ENCODE measurements around the gene FOXP2. TPM values are rescaled to one million over a fixed set of nuclear protein-coding genes. Genes with fewer than 3 reads are reported as not detected.

Gene FOXP2
- total RNA-seq, 1 donor from 2014 or later: not detected

GRCh38 chr7:114708646-114709045 is 294.0 kb downstream of the FOXP2 start:
- intact Hi-C loops (cut with micrococcal nuclease): no loop called here

GRCh38 chr7:114710499-114710898 is 295.9 kb downstream of the FOXP2 start:
- intact Hi-C loops (cut with micrococcal nuclease): no loop called here

DNA sequence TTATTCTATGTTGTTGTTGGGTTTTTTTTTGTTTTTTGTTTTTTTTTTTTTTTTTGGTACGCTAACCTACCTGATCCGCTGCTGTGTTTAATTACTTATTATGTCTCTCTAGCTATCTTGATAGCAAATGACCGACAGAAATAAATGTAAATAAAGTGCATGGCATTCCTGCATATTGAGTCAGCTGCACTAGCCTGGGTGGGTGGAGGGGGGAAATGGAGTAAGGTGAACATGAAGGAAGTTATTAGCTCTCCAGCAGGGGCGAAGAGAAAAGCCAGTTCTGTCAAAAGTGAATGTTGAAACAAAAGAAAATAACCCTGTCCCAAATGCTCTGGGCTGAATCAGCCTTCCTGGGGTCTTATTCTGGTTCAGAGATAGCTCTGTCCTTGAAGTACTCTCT is 296.6 kb downstream of the FOXP2 start:
- intact Hi-C loops (cut with micrococcal nuclease): no loop called here

DNA sequence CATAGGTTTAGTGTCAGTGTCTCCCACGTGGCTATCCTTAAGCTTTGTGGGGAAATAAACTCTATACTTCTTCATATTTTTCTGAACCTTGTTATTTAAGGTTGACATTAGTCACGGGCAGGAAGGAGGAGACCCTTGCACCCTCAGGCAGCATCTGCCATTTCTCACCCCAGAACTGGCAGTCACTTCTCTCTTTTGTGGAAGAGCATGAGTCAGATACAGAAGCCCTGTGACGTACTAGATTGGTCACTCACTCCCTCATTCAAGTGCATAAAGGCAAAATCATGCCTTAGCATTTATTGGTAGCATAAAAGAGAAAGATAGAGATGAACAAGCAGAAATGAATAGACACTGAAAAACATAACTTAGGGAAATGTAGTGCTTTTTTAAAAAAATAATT is 301.3 kb downstream of the FOXP2 start:
- intact Hi-C loops (cut with micrococcal nuclease): no loop called here

DNA sequence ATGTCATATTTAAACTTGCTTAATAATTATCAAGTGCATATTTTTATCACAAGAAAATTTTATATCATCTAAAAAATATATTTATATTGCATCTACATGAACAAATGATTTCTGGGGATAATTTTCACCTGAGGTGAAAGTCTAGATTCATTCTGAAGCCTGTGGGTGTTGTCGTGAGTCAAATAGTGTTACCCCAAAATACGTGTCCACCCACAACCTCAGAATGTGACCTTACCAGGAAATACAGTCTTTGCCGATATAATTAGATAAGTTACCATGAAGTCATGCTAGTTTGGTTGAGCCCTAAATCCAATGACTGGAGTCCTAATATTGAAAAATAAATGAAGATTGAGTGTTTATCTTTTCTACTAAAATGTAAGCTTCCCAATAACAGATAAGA is 304.2 kb downstream of the FOXP2 start:
- intact Hi-C loops (cut with micrococcal nuclease): no loop called here

- intact Hi-C loops (cut with micrococcal nuclease): no loop called here
Measured at GRCh38 chr7:114720725-114721124, 306.1 kb downstream of the FOXP2 start.

DNA sequence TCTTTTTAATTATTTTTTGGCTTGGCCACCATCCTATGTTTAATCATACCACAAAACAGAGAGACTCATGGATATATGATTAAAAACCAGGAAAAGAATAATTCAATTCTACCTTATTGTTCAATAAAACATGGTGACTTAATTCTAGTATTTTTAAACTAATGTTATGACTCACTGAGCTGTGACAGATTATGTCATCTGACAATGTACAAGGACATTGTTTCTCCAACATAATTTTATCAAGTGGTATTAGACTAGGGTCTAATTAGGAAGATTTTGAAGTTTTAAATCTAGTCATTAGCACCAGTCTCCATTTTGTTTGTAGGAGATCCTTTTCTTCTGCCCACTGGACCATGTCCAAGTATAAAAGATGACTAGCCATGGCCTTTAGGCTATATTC is 307.9 kb downstream of the FOXP2 start:
- intact Hi-C loops (cut with micrococcal nuclease): no loop called here

GRCh38 chr7:114723308-114723707 is 308.7 kb downstream of the FOXP2 start:
- intact Hi-C loops (cut with micrococcal nuclease): no loop called here

GRCh38 chr7:114740095-114740494 is 325.5 kb downstream of the FOXP2 start:
- intact Hi-C loops (cut with micrococcal nuclease): no loop called here

GRCh38 chr7:114740941-114741340 is 326.3 kb downstream of the FOXP2 start:
- intact Hi-C loops (cut with micrococcal nuclease): no loop called here

GRCh38 chr7:114741911-114742310 is 327.3 kb downstream of the FOXP2 start:
- intact Hi-C loops (cut with micrococcal nuclease): no loop called here
